ENCODE results near the gene CRTAC1.

Gene CRTAC1

GRCh38 chr10:97924678-97925077 lies 105.7 kb downstream of the CRTAC1 start:
- DNase-seq (ENCODE audit: low spot score), result no peak

GRCh38 chr10:97923476-97923875 lies 106.9 kb downstream of the CRTAC1 start:
- DNase-seq (ENCODE audit: low spot score), result no peak

GRCh38 chr10:97923057-97923456 lies 107.4 kb downstream of the CRTAC1 start:
- no peak for DNase-seq (ENCODE audit: low spot score)

GRCh38 chr10:97922022-97922758 lies 108.2 kb downstream of the CRTAC1 start:
- no peak for DNase-seq (ENCODE audit: low spot score)

GRCh38 chr10:97921581-97922021 lies 108.8 kb downstream of the CRTAC1 start:
- DNase-seq (ENCODE audit: low spot score), result no peak

GRCh38 chr10:97920865-97921264 lies 109.6 kb downstream of the CRTAC1 start:
- no peak for DNase-seq (ENCODE audit: low spot score)

- no peak for DNase-seq (ENCODE audit: low spot score)
Observed at GRCh38 chr10:97919012-97919411, 111.4 kb downstream of the CRTAC1 start.

- DNase-seq (ENCODE audit: low spot score), result no peak
Observed at GRCh38 chr10:97916586-97916985, 113.8 kb downstream of the CRTAC1 start.

GRCh38 chr10:97915346-97916131 lies 114.9 kb downstream of the CRTAC1 start:
- no peak for DNase-seq (ENCODE audit: low spot score)

GRCh38 chr10:97914837-97915211 lies 115.6 kb downstream of the CRTAC1 start:
- DNase-seq (ENCODE audit: low spot score), result peak; percentile 81

- DNase-seq (ENCODE audit: low spot score), result no peak
Observed at GRCh38 chr10:97914171-97914836, 116.1 kb downstream of the CRTAC1 start.

GRCh38 chr10:97913614-97914013 lies 116.8 kb downstream of the CRTAC1 start:
- no peak for DNase-seq (ENCODE audit: low spot score)

- DNase-seq (ENCODE audit: low spot score), result no peak
Observed at GRCh38 chr10:97913193-97913592, 117.2 kb downstream of the CRTAC1 start.

- no peak for DNase-seq (ENCODE audit: low spot score)
Observed at GRCh38 chr10:97911217-97911616, 119.2 kb downstream of the CRTAC1 start.

GRCh38 chr10:97910661-97911060 lies 119.8 kb downstream of the CRTAC1 start:
- no peak for DNase-seq (ENCODE audit: low spot score)

GRCh38 chr10:97907830-97908229 lies 122.6 kb downstream of the CRTAC1 start:
- DNase-seq (ENCODE audit: low spot score), result no peak

GRCh38 chr10:97907211-97907610 lies 123.2 kb downstream of the CRTAC1 start:
- DNase-seq (ENCODE audit: low spot score), result no peak

GRCh38 chr10:97905276-97905675 lies 125.1 kb downstream of the CRTAC1 start:
- no peak for DNase-seq (ENCODE audit: low spot score)

GRCh38 chr10:97904576-97904975 lies 125.8 kb downstream of the CRTAC1 start:
- no peak for DNase-seq (ENCODE audit: low spot score)

GRCh38 chr10:97904018-97904381 lies 126.4 kb downstream of the CRTAC1 start:
- no peak for DNase-seq (ENCODE audit: low spot score)

- no peak for DNase-seq (ENCODE audit: low spot score)
Observed at GRCh38 chr10:97903128-97904017, 127.0 kb downstream of the CRTAC1 start.

GRCh38 chr10:97901381-97901780 lies 129.0 kb downstream of the CRTAC1 start:
- DNase-seq (ENCODE audit: low spot score), result no peak

All from hepatic stellate cell (primary cell).